Sigmoid colon (tissue), 7 donors: ENCODE results near the gene SLCO6A1. TPM values are rescaled to one million over a fixed set of nuclear protein-coding genes. Genes with fewer than 3 reads are reported as not detected.

ENCODE experiments used
- DNase-seq: peaks from one replicate; pipeline ENCODE4 v3.0.0-alpha.2; 2019
- H3K27ac ChIP-seq, 4 donors: fragments of 200-600 bp; sonication (generic); one replicate each; pipeline ENCODE4 v1.5.1; 2016 to 2019; ENCODE audit warnings: mild to moderate bottlenecking in 1 of 4
- H3K27me3 ChIP-seq, 3 donors: fragments of 200-600 bp; sonication (generic); one replicate each; pipeline ENCODE4 v1.5.1; 2019; ENCODE audit warnings: mild to moderate bottlenecking in 1 of 3
- H3K36me3 ChIP-seq, 4 donors: fragments of 200-600 bp; sonication (generic); one replicate each; pipeline ENCODE4 v1.5.1; 2016 to 2019
- H3K4me1 ChIP-seq, 4 donors: fragments of 200-600 bp; sonication (generic); one replicate each; pipeline ENCODE4 v1.5.1; 2017 to 2019
- H3K4me3 ChIP-seq, 4 donors: fragments of 200-600 bp; sonication (generic); one replicate each; pipeline ENCODE4 v1.5.1; 2017 to 2019; ENCODE audit warnings: mild to moderate bottlenecking in 2 of 4, moderate library complexity in 1 of 4
- H3K9me3 ChIP-seq, 4 donors: fragments of 200-600 bp in 3 of 4; sonication (generic) in 3 of 4; one replicate each; pipeline versions ENCODE4 v1.5.1 to v1.6.1; 2013 to 2019
- CTCF ChIP-seq, 4 experiments: fragments of 450-650 bp in 3 of 4; fragments of 200-600 bp in 1 of 4; IDR thresholded peaks; one replicate each; pipeline ENCODE4 v1.5.1; 2016 to 2019; ENCODE audit warnings: antibody characterized with exemption in 4 of 4, mild to moderate bottlenecking in 3 of 4, moderate library complexity in 2 of 4
- EP300 ChIP-seq, 4 donors: sonication (generic); formaldehyde crosslinking; IDR thresholded peaks; one replicate each; pipeline ENCODE4 v1.6.1; 2017; ENCODE audit warnings: antibody characterized with exemption in 4 of 4
- POLR2A ChIP-seq, 2 donors: fragments of 450-650 bp; IDR thresholded peaks; one replicate each; pipeline ENCODE4 v1.6.1; 2016; ENCODE audit warnings: antibody characterized with exemption in 2 of 2, mild to moderate bottlenecking in 2 of 2, moderate library complexity in 2 of 2
- POLR2AphosphoS5 ChIP-seq, 4 donors: sonication (generic); formaldehyde crosslinking; IDR thresholded peaks; one replicate each; pipeline ENCODE4 v1.6.1; 2017; ENCODE audit warnings: antibody characterized with exemption in 4 of 4
- WGBS, 2 donors: extraction: QIAGEN DNeasy Blood & Tissue Kit; methylation state at CpG; one replicate each; pipeline ENCODE4 v1.1.7; 2013; 5-methylcytosine and 5-hydroxymethylcytosine counted together
- intact Hi-C: fragments of 100-400 bp; cut with DNase I; formaldehyde crosslinking; loops from one replicate; pipeline ENCODE4 v1.15.1; 2023
- polyA plus RNA-seq, 3 donors: library from polyadenylated mRNA; stranded (reverse); fragments of 200-250 nt; gene quantifications; one replicate each; pipeline ENCODE4 v1.2.3, GENCODE V29; 2013
- total RNA-seq, 4 donors: library from RNA; depleted of rRNA; stranded (reverse); fragments of >200 nt; gene quantifications; one replicate each; pipeline ENCODE4 v1.1.0, GENCODE V29; 2016
- donor health status: healthy with polysubstance abuse.
- donor health status: Bipolar disorder and iron deficiency.
- donor health status: healthy.

Gene SLCO6A1
- total and polyA plus RNA-seq, 7 donors = not detected

DNA sequence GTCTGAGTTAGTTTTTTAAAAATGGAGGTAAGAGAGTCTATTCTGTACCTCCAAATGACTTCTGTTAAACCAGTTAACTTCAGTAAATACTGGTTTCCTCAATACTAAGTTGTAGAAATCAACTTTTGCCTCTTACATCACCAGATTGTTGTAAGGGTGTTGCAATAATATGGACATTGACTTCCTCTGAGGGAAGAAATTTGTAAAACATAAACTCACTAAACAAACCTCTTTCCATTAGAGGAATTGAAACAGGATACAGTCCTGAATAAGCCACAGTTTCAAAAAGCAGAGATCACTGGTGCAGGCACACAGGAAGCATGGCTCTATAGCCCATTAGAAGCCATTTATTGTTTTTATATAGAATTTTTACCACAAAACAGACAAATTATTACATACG, 32.7 kb upstream of the SLCO6A1 start:
- Histone ChIP-seq H3K9me3 (no peaks in the 10 kb centered on the region), H3K36me3 (no peaks in the 10 kb centered on the region), H3K27ac (no peak overlapping the region), H3K4me3 (no peak overlapping the region), H3K4me1 (no peaks in the 10 kb centered on the region), H3K27me3 (no peaks in the 10 kb centered on the region)
- no peak for DNase-seq
- WGBS, 2 donors = 60 to 87% methylated on average over 1 of the region's 1 CpG
- TF ChIP-seq EP300 (IDR thresholded peaks at IDR 0.05) (no peak), POLR2A (IDR thresholded peaks at IDR 0.05) (no peak), POLR2AphosphoS5 (IDR thresholded peaks at IDR 0.05) (no peak), CTCF (IDR thresholded peaks at IDR 0.05) (no peak)
- intact Hi-C loops = no loop called here

- intact Hi-C loops = no loop called here
- 80 to 84% methylated on average over 4 of the region's 4 CpGs for WGBS, 2 donors
- TF ChIP-seq CTCF (IDR thresholded peaks at IDR 0.05) = no peak
- TF ChIP-seq POLR2A (IDR thresholded peaks at IDR 0.05) = no peak
- no peak for TF ChIP-seq EP300 (IDR thresholded peaks at IDR 0.05)
- no peak for TF ChIP-seq POLR2AphosphoS5 (IDR thresholded peaks at IDR 0.05)
Measured at GRCh38 chr5:102529447-102529846, 30.6 kb upstream of the SLCO6A1 start.

DNA sequence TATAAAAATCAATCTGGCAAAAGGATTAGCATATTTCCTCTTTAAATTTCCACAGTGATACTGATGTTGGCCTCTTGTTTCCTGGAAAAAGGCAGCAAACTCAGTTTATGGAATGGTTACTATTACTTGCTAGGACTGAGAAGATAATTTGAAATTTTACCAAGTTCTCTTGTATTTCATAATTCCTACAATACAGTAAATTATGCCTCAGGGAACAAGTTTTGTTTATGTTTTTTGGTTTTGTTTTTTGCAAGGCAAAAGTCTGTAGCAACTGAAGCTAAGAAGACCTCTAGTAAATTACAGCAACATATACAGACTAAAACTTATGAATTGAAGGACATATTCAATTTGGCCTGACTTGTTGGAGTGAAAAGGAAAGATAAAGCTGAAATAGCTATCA, 30.2 kb upstream of the SLCO6A1 start:
- Histone ChIP-seq H3K9me3 (no peaks in the 10 kb centered on the region), H3K4me3 (no peak overlapping the region), H3K27ac (no peak overlapping the region), H3K4me1 (no peaks in the 10 kb centered on the region), H3K36me3 (no peaks in the 10 kb centered on the region), H3K27me3 (no peaks in the 10 kb centered on the region)
- intact Hi-C loops = no loop called here
- TF ChIP-seq POLR2AphosphoS5 (IDR thresholded peaks at IDR 0.05) (no peak), POLR2A (IDR thresholded peaks at IDR 0.05) (no peak), EP300 (IDR thresholded peaks at IDR 0.05) (no peak), CTCF (IDR thresholded peaks at IDR 0.05) (no peak)
- no peak for DNase-seq

More at GRCh38 chr5:102529447-102529846, 30.6 kb upstream of the SLCO6A1 start:
- H3K4me3 ChIP-seq = no peak overlapping the region
- H3K9me3 ChIP-seq = no peaks in the 10 kb centered on the region
- H3K27ac ChIP-seq = no peak overlapping the region
- no peaks in the 10 kb centered on the region for H3K27me3 ChIP-seq
- no peaks in the 10 kb centered on the region for H3K4me1 ChIP-seq
- DNase-seq = no peak
- H3K36me3 ChIP-seq = no peaks in the 10 kb centered on the region

GRCh38 chr5:102528600-102528999, 29.8 kb upstream of the SLCO6A1 start:
- intact Hi-C loops = no loop called here
- no peaks in the 10 kb centered on the region for H3K27me3 ChIP-seq
- H3K36me3 ChIP-seq = no peaks in the 10 kb centered on the region
- H3K4me3 ChIP-seq = no peak overlapping the region
- no peaks in the 10 kb centered on the region for H3K4me1 ChIP-seq
- DNase-seq = no peak
- TF ChIP-seq POLR2A (IDR thresholded peaks at IDR 0.05) (no peak), POLR2AphosphoS5 (IDR thresholded peaks at IDR 0.05) (no peak), CTCF (IDR thresholded peaks at IDR 0.05) (no peak), EP300 (IDR thresholded peaks at IDR 0.05) (no peak)
- no peak overlapping the region for H3K27ac ChIP-seq
- H3K9me3 ChIP-seq = no peaks in the 10 kb centered on the region

- intact Hi-C loops = no loop called here
- Histone ChIP-seq H3K36me3 (no peaks in the 10 kb centered on the region), H3K27me3 (no peaks in the 10 kb centered on the region), H3K4me1 (no peaks in the 10 kb centered on the region), H3K4me3 (no peak overlapping the region), H3K9me3 (no peaks in the 10 kb centered on the region), H3K27ac (no peak overlapping the region)
- WGBS, 2 donors = 26 to 53% methylated on average over 1 of the region's 1 CpG
- DNase-seq = no peak
- TF ChIP-seq CTCF (IDR thresholded peaks at IDR 0.05) (no peak), POLR2AphosphoS5 (IDR thresholded peaks at IDR 0.05) (no peak), POLR2A (IDR thresholded peaks at IDR 0.05) (no peak), EP300 (IDR thresholded peaks at IDR 0.05) (no peak)
Measured at GRCh38 chr5:102527547-102527946, 28.7 kb upstream of the SLCO6A1 start.
